Activated CD4-positive, alpha-beta T cell treated with anti-CD3 and anti-CD28 coated beads for 48 hours (primary cell): Measurements from ENCODE around the gene DVL1.
A peak's percentile ranks its signal among the peaks of the same experiment; 100 is the strongest.
"Not testable (repeated sequence)": the region's sequence is repeated elsewhere in the genome, so short reads cannot be mapped to it uniquely, and the experiment has no call there.

Experiments
- DNase-seq: peaks from one replicate; pipeline ENCODE4 v3.0.0-alpha.2; 2020

DVL1 gene

GRCh38 chr1:1349256-1350012, at the start of gene DVL1:
Gene DVL1 (minus strand): TSS chr1:1349418. CDS start chr1:1349065, 353 bp downstream.
- peak; percentile 71 for DNase-seq

DNA sequence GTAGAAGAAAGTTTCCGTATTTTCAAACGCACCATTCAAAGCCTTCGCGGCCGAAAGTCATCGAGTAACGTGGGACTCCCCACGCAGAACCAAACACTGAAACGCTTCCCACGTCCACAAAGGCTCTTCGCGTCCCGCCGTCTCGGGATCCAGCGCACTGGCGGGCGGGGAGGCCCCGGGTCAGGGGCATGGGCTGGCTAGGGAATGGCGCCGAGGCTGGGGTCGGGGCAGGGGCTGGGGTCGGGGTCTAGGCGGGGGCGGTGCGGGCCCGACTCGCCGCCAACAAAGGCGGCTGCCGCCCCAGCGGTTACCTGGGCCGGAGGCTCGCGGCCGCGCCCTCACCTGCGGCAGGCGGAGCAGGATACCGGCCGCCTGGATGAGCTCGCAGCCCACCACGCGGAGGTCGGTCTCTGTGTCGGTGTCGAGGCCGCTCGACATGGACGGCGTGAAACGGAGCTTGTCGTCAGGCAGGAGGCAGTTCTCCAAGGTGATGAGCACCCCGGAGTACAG, 49.5 kb upstream of the DVL1 start:
- DNase-seq = peak; percentile 28

GRCh38 chr1:1397839-1398523, 48.8 kb upstream of the DVL1 start:
- no peak for DNase-seq

GRCh38 chr1:1395166-1395565, 45.9 kb upstream of the DVL1 start:
- no peak for DNase-seq

DNA sequence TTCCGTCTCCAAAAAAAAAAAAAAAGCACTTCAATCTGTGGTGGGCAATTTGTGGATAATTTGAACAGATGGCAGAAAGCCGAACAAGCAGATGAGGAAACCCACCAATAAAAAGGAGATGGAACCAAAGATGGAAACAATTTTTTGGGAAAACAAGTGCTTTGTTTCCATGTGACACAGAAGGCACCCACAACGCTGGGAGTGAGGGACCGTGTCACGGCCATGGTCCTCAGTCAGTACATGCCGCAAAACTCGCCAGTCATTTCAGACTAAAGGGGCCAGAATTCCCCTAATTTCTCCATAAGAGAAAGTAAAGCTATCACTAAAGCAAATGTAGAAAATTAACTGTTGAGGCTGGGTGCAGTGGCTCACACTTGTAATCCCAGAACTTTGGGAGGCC, 44.9 kb upstream of the DVL1 start:
- DNase-seq = no peak

GRCh38 chr1:1393428-1393827, 44.2 kb upstream of the DVL1 start:
- DNase-seq = no peak

GRCh38 chr1:1393014-1393413, 43.8 kb upstream of the DVL1 start:
- DNase-seq = no peak

- no peak for DNase-seq
These were observed 42.0 kb upstream of the DVL1 start for GRCh38 chr1:1391225-1391624.

DNA sequence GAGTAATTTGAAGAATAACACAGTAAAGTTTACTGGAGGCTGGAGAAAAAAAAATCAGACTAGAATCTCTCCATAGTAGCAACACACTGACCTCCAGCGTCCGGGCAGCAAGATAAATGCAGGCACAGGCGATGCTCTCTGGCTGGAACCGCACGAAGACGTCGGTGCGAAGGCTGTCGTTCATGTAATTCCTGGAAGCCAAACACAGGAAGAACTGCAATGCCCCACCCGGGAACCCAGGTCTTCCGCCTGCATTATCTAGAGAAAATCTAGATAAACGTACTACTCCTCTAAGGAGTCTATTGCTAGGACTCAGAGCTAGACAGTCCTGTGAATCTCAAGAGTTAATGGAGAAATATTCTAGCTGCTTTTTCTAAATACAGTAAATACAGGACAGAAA, 41.5 kb upstream of the DVL1 start:
- no peak for DNase-seq

- no peak for DNase-seq
These were observed 38.9 kb upstream of the DVL1 start for GRCh38 chr1:1388078-1388472.

DNA sequence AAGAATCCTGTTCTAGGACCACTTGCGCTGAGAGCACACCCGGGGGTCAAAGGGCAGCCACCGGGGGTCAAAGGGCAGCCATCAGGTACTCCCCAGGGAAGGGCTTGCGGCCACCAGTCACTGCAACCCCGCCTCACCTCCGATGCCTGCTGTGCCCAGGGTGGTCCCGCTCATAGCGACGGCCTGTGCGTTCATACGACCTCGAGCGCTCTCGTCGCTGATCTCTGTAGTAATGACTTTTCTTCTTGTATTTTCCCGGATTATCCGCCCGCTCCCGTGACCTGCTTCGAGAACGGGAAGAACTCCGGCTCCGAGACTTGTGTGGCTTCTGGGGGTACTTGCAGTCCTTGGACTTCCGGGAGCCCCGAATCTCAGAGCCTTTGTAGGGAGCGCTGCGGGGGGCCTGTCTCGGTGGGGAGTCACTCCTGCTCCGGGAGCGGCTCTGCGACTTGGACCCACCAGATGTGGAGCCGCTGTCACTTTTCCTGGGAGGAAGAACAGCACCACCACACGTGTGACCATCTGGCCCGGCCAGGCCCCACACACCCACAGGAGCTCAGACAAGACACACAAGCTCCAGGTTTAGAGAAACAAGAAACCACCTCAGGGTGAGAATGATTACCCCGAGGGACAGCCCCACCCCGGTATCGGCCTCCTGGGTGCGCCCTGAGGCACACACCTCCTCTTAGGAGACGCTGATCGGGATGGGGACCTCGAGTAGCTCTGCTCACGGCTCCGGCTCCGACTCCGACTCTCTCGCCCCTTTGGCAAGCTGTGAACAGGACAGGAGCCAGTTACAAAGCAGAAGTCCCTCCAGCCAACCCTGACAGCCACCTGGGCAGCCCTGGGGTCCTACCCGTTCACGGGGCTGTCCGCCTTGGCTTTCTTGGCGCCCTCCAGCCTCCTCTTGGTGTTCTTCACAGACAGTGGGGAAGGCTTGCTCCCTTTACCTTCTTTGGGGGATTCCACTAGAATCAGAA, 38.2 kb upstream of the DVL1 start:
- no peak for DNase-seq

DNA sequence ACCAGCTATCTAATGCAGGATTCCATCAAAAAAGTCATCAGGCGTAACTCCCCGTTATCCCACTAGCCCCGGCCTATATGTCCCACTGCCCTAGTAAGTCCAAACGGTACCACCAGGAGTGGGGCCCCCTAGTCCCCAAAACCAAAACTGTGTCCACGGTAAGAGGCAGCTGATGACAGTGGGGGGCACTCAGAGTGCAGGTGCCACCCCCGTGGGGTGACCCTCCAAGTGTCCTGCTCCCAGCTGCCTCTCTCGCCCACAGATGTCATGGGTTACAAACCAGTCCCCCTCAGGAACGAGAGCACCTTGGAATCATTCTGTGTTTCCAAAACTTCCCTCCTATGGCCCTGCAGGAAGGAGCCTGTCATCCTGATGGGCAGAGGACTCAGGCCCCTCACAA, 36.7 kb upstream of the DVL1 start:
- DNase-seq = no peak

- not testable (repeated sequence) for DNase-seq
These were observed 36.1 kb upstream of the DVL1 start for GRCh38 chr1:1385339-1385738.

GRCh38 chr1:1381294-1381693, 32.1 kb upstream of the DVL1 start:
- no peak for DNase-seq

DNA sequence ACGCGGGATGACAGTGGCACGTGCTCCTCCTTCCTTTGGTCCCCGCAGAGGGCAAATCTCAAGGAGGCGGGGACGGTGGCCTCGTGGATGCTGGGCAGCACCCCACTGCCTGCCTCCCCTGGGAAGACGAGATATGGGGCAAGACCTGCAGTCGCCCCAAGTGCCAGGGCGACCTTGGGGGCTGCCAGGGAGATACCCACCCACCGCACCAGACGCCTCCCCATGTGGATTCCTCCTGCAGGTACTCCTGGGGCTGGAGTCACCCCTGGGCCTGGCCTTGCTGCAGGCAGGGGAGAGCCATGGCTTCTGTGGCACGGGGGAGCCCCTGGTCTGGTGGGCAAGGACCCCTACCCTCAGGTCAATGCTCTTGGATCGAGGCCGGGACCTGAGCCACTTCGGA, 31.6 kb upstream of the DVL1 start:
- DNase-seq = no peak

DNA sequence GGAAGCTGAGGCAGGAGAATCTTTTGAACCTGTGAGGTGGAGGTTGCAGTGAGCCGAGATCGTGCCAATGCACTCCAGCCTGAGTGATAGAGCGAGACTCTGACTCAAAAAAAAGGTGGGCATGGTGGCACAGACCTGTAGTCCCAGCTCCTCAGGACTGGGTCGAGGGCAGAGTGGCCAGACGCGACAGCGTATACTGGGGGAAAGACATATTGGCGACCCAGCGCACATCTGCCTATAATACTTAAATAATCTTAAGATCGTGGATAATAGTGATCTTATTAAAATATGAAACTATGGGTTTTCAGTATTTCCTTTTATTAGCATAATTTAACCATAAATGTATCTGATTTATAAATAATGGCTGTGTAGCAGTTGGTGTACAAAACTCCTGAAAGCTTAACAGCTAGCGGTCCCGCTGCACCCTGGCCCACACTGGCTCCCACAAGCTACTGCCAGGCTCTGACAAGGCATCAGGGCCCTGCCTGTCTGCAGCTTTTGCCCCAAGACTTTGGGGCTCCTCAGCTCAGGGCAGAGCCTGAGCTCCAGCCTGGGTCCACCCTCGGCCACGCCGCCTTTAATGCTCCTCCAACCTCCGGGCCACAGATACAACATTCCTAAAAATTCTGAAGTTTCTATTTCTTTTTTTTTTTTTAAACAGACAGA, 28.5 kb upstream of the DVL1 start:
- no peak for DNase-seq

GRCh38 chr1:1376551-1377226, 27.5 kb upstream of the DVL1 start:
- DNase-seq = no peak

DNA sequence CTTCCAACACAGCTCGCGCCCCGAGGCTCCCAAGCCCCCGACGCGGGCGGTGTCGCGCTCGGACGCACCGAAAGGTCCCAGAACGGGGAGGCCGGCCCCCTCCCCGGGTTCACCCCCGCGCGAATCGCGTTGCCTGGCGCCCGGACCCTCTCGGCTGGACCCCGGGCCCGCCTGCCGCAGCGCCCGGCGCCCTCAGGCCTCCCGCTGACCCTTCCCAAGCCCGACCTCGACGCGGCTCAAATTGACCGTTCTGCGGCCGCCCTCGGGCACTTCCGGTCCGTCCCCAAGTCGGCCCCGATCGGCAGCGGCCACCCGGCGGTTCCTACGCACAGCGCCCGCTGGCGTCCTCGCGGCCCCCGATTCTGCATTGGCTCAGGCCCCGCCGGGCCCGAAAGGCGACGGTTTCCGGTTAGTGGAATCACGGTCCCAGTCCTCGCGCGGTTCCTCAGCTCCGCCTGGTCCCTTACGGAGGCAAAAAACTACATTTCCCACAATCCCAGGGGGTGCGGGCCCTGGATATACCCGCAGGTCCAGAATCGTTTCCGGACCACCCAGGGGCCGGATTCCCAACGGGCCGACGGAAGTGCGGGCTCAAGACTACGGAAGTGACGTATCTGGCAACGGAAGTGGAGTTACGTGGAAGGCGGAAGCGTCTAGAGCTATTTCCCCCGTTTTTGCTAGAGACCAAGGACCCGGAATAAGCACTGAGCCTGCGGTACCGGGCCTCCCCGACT, 25.9 kb upstream of the DVL1 start, which contains the start of gene AURKAIP1:
Gene AURKAIP1, minus strand, starts transcription at position 279 of the 734 bp plus-strand sequence. CDS start 451 bp downstream, outside the sequence.
- peak; percentile 97 for DNase-seq

DNA sequence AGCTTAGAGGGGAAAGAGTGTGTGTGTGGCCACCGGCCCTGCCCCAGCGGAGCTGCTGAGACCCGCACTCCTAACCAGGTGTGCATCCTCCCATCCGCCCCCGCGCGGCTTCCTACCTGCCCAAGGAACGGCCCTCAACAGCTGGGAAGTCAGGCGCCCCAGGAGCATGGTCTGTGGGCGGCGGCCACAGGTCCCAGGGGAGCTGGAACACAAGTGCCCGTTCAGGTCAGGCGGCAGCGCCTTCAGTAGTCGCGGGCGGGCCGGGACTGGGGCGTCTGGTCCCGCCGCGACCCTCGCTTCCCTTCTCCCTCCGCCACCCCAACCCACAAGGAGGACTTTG, 25.3 kb upstream of the DVL1 start:
- DNase-seq = no peak

- DNase-seq = no peak
These were observed 24.8 kb upstream of the DVL1 start for GRCh38 chr1:1373815-1374588.
